Tibial artery (tissue), 4 donors: ENCODE data around the gene P2RY8.
"Not testable (repeated sequence)": the region's sequence is repeated elsewhere in the genome, so short reads cannot be mapped to it uniquely, and the experiment has no call there.

ENCODE experiments used
- DNase-seq, 2 donors: peaks; one replicate each; pipeline ENCODE4 v3.0.0-alpha.2; 2019
- H3K27ac ChIP-seq, 2 donors: fragments of 200-600 bp; sonication (generic) in 1 of 2; 1 replicate in 1 of 2; 2 replicates in 1 of 2; pipeline ENCODE4 v1.5.1; 2018 to 2019; ENCODE audit warnings: mild to moderate bottlenecking in 1 of 2
- H3K27me3 ChIP-seq, 2 donors: fragments of 200-600 bp; sonication (generic) in 1 of 2; one replicate each; pipeline versions ENCODE4 v1.5.1 to v1.6.0; 2016 to 2019
- H3K36me3 ChIP-seq, 3 donors: fragments of 200-600 bp; sonication (generic) in 2 of 3; one replicate each; pipeline ENCODE4 v1.5.1; 2016 to 2019; ENCODE audit warnings: mild to moderate bottlenecking in 2 of 3
- H3K4me1 ChIP-seq, 4 donors: fragments of 200-600 bp; sonication (generic) in 2 of 4; 1 replicate in 3 of 4; 2 replicates in 1 of 4; pipeline ENCODE4 v1.5.1; 2016 to 2019
- H3K4me3 ChIP-seq, 2 donors: fragments of 200-600 bp; sonication (generic) in 1 of 2; 1 replicate in 1 of 2; 2 replicates in 1 of 2; pipeline ENCODE4 v1.5.1; 2018 to 2019; ENCODE audit warnings: mild to moderate bottlenecking in 2 of 2
- H3K9me3 ChIP-seq, 3 donors: fragments of 200-600 bp; sonication (generic) in 1 of 3; one replicate each; pipeline ENCODE4 v1.5.1; 2016 to 2019
- CTCF ChIP-seq, 2 experiments: fragments of 200-600 bp in 1 of 2; fragments of 450-650 bp in 1 of 2; IDR thresholded peaks; one replicate each; pipeline ENCODE4 v1.5.1; 2017 to 2019; ENCODE audit warnings: antibody characterized with exemption in 2 of 2, mild to moderate bottlenecking in 1 of 2, moderate library complexity in 1 of 2
- intact Hi-C: fragments of 100-400 bp; cut with DNase I; formaldehyde crosslinking; loops from one replicate; pipeline ENCODE4 v1.15.0; 2023; ENCODE audit warnings: low total_unique reads

The P2RY8 gene

GRCh38 chrX:1427756-1428155, 109.2 kb downstream of the P2RY8 start:
- intact Hi-C loops: no loop called here
- no peak overlapping the region for H3K4me3 ChIP-seq
- DNase-seq: peak in 1 of 2 donors; percentile 62
- H3K27me3 ChIP-seq: no peaks in the 10 kb centered on the region
- no peaks in the 10 kb centered on the region for H3K4me1 ChIP-seq
- H3K27ac ChIP-seq: no peak overlapping the region
- TF ChIP-seq CTCF (IDR thresholded peaks at IDR 0.05): no peak
- peaks cover 0 to 4% (median 2%) of the 10 kb centered on the region in 3 donors for H3K9me3 ChIP-seq
- peaks cover 36 to 59% (median 54%) of the 10 kb centered on the region in 3 donors for H3K36me3 ChIP-seq

GRCh38 chrX:1426321-1426720, 110.7 kb downstream of the P2RY8 start:
- intact Hi-C loops, H3K4me3 ChIP-seq, H3K27me3 ChIP-seq, H3K27ac ChIP-seq, H3K4me1 ChIP-seq: not testable (repeated sequence)
- Histone ChIP-seq H3K9me3 (peaks cover 0 to 16% (median 13%) of the 10 kb centered on the region in 3 donors), H3K36me3 (peaks cover 45 to 64% (median 62%) of the 10 kb centered on the region in 3 donors)
- DNase-seq: peak in 1 of 2 donors; percentile 49

- peak in 1 of 2 donors; percentile 41 for DNase-seq
- no peak overlapping the region for H3K4me3 ChIP-seq
- H3K27ac ChIP-seq: no peak overlapping the region
- no peak for TF ChIP-seq CTCF (IDR thresholded peaks at IDR 0.05)
- H3K27me3 ChIP-seq: no peaks in the 10 kb centered on the region
- peaks cover 53 to 73% (median 72%) of the 10 kb centered on the region in 3 donors for H3K36me3 ChIP-seq
- intact Hi-C loops: no loop called here
- peaks cover 0 to 16% (median 13%) of the 10 kb centered on the region in 3 donors for H3K9me3 ChIP-seq
- H3K4me1 ChIP-seq: no peaks in the 10 kb centered on the region
These were observed 111.6 kb downstream of the P2RY8 start for GRCh38 chrX:1425381-1425780.

DNA sequence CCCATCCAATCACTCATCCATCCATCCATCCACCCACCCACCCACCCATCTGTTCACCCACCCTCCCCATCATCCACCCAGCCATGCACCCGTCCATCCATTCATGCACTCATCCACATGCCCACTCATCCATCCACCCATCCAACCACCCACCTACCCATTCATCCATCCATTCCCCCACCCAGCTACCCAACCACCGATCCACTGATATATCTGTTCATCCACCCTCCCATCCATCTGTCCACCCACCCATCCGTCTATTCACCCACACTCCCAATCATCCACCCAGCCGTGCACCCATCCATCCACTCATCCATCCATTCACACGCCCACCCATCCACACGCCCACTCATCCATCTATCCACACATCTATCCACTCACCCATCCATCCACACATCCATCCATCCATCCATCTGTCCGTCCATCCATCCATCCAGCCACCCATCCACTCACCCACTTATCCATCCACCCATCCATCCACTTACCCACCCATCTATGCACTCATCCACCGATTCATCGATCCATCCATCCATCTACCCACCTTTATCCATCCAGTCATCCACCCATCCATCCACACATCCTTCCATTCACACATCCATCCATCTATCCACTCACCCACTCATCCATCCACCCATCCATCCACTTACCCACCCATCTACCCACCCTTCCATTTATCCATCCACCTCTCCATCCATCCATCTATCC, 112.7 kb downstream of the P2RY8 start:
- Histone ChIP-seq H3K4me3 (no peak overlapping the region), H3K9me3 (peaks cover 0 to 16% (median 13%) of the 10 kb centered on the region in 3 donors), H3K27me3 (no peaks in the 10 kb centered on the region), H3K27ac (no peak overlapping the region), H3K36me3 (peaks cover 55 to 79% (median 78%) of the 10 kb centered on the region in 3 donors), H3K4me1 (no peaks in the 10 kb centered on the region)
- intact Hi-C loops: no loop called here
- no peak for DNase-seq
- no peak for TF ChIP-seq CTCF (IDR thresholded peaks at IDR 0.05)

GRCh38 chrX:1423215-1423614, 113.8 kb downstream of the P2RY8 start:
- peaks cover 0 to 17% (median 16%) of the 10 kb centered on the region in 3 donors for H3K9me3 ChIP-seq
- no peak overlapping the region for H3K4me3 ChIP-seq
- intact Hi-C loops: no loop called here
- peaks cover 64 to 89% (median 87%) of the 10 kb centered on the region in 3 donors for H3K36me3 ChIP-seq
- no peak for TF ChIP-seq CTCF (IDR thresholded peaks at IDR 0.05)
- no peak overlapping the region for H3K27ac ChIP-seq
- DNase-seq: peak in 1 of 2 donors; percentile 7
- no peaks in the 10 kb centered on the region for H3K27me3 ChIP-seq
- H3K4me1 ChIP-seq: no peaks in the 10 kb centered on the region

DNA sequence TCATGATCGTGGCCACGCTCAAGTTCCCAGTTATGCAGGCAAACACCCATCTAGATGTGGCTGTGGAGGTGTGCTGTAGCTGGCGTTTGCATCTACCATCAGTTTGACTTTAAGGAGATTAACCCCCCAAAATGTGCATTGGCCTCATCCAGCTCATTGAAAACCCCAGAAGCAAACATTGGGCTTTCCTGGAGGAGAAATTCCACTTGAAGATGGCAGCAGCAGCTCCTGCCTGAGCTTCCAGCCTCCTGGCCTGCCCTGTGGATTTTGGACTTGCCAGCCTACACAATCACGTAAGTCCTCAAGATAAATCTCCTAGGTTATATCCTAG, 114.9 kb downstream of the P2RY8 start:
- Histone ChIP-seq H3K27me3 (no peaks in the 10 kb centered on the region), H3K4me3 (no peak overlapping the region), H3K4me1 (no peaks in the 10 kb centered on the region), H3K27ac (no peak overlapping the region), H3K9me3 (peaks cover 0 to 18% (median 16%) of the 10 kb centered on the region in 3 donors), H3K36me3 (peaks cover 60 to 86% (median 82%) of the 10 kb centered on the region in 3 donors)
- DNase-seq: no peak
- intact Hi-C loops: no loop called here
- no peak for TF ChIP-seq CTCF (IDR thresholded peaks at IDR 0.05)
